Measurements from ENCODE around the gene TCF4. TPM values are rescaled to one million over a fixed set of nuclear protein-coding genes. Genes with fewer than 3 reads are reported as not detected.

TCF4 gene
- total RNA-seq, 1 donor from 2014 or later = 143 TPM

DNA sequence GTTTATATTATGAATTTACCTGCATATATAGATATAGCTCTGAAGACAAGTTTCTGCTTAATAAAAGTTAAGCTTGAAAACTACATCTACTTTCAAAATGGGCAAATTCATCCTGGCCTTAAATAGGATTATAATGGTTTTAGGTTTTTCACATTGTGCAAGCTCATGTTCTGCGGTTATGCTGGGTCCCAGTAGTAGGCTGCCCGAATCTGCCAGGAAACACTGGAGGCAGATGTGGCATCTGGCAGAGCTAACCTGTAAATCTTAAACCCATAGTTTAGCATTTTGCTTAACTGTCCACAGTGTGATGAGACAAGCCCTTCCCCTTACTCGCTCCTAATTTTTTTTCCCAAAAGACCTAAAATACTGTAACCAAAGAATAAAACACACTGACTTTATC lies 234.2 kb downstream of the TCF4 start:
- TF ChIP-seq, protein P1, sequence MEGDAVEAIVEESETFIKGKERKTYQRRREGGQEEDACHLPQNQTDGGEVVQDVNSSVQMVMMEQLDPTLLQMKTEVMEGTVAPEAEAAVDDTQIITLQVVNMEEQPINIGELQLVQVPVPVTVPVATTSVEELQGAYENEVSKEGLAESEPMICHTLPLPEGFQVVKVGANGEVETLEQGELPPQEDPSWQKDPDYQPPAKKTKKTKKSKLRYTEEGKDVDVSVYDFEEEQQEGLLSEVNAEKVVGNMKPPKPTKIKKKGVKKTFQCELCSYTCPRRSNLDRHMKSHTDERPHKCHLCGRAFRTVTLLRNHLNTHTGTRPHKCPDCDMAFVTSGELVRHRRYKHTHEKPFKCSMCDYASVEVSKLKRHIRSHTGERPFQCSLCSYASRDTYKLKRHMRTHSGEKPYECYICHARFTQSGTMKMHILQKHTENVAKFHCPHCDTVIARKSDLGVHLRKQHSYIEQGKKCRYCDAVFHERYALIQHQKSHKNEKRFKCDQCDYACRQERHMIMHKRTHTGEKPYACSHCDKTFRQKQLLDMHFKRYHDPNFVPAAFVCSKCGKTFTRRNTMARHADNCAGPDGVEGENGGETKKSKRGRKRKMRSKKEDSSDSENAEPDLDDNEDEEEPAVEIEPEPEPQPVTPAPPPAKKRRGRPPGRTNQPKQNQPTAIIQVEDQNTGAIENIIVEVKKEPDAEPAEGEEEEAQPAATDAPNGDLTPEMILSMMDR (IDR thresholded peaks at IDR 0.05) = no peak
- intact Hi-C loops (cut with DNase I) = no loop called here
- ATAC-seq (no peak), DNase-seq (no peak)
- no peaks in the 10 kb centered on the region for H3K36me3 ChIP-seq
- no peak overlapping the region for H3K4me3 ChIP-seq
- H3K27ac ChIP-seq = no peak overlapping the region
- no peaks in the 10 kb centered on the region for H3K9me3 ChIP-seq
- no peaks in the 10 kb centered on the region for H3K27me3 ChIP-seq
- peaks cover 5% of the 10 kb centered on the region for H3K4me1 ChIP-seq

DNA sequence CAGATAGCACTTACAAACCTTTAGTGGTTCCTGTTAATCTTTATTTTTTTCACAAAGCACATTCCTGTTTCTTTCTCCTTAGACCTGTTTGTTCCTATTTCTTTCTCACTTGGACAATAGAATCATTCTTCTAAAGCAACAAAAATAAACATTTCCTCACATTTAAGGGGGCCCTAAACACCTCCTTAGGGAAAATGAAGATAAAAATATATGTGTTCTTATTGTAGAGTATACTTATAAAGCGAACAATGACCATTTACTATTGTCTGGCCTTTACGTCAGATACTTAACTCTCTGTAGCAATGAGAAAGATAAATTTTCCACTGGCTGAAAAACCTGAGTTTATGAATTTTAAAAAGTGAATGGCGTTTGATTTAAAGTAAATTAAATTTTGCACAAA lies 234.6 kb downstream of the TCF4 start:
- Histone ChIP-seq H3K27me3 (no peaks in the 10 kb centered on the region), H3K4me1 (peaks cover 5% of the 10 kb centered on the region), H3K27ac (no peak overlapping the region), H3K36me3 (no peaks in the 10 kb centered on the region), H3K4me3 (no peak overlapping the region), H3K9me3 (no peaks in the 10 kb centered on the region)
- DNase-seq (no peak), ATAC-seq (no peak)
- intact Hi-C loops (cut with DNase I) = no loop called here
- TF ChIP-seq, protein P1 (IDR thresholded peaks at IDR 0.05) = no peak

DNA sequence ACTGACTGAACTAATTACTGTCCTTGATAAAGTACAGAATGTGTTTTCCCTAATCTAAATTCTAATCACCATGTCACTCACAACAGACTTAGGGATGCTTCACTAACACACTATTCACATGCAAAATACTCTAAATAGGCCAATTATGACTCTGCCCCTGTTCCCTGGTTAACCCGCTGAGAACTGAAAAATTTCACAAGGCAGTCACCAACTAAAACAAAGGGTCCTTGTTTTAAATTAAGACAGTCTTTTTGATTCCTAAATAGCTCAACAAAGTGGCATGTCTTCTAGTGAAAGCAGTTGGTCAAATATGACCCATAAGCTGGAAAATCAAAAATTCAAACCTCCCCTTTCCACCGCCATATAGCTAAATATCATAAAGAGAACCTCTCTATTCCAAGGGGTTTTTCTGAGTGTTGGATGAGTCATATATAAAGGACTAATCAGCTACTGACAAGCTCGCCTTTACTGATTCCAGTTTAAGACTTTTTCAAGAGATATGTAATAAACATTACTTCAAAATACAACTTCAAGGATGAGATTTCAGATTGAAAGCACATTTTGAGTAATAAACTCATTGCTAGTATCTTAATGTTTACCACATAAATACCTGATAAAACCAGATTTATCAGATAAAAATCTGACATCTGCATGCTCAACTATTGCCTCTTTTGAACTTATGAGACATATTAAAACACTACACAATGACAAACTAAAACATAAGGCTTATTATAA lies 235.8 kb downstream of the TCF4 start:
- H3K4me3 ChIP-seq = no peak overlapping the region
- no peak for ATAC-seq
- no peaks in the 10 kb centered on the region for H3K9me3 ChIP-seq
- no peaks in the 10 kb centered on the region for H3K36me3 ChIP-seq
- TF ChIP-seq, protein P1 (IDR thresholded peaks at IDR 0.05) = no peak
- no peak for DNase-seq
- intact Hi-C loops (cut with DNase I) = no loop called here
- H3K4me1 ChIP-seq = peaks cover 5% of the 10 kb centered on the region
- no peaks in the 10 kb centered on the region for H3K27me3 ChIP-seq
- no peak overlapping the region for H3K27ac ChIP-seq

DNA sequence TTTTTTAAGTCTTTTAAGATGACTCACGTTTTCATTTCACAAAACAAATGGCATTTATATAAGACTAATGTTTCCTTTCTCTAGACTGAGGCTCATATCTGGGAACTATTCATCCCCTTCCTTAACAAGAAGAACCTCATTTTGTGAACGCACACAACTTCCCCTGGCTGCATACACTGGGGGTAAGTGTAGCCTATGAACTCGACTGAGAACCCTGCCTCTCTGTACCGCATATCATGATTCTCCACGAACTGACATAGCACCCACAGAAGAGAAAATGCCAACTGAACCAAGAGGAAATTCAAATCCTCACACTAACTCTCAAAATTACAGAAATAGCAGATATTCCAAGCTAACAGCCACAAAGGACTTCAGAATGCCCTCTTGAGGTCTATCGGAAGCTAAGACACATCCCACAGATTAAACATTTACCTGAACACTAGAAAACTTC lies 236.7 kb downstream of the TCF4 start:
- TF ChIP-seq, protein P1 (IDR thresholded peaks at IDR 0.05) = no peak
- Histone ChIP-seq H3K4me1 (peaks cover 5% of the 10 kb centered on the region), H3K36me3 (no peaks in the 10 kb centered on the region), H3K27ac (no peak overlapping the region), H3K27me3 (no peaks in the 10 kb centered on the region), H3K9me3 (no peaks in the 10 kb centered on the region), H3K4me3 (no peak overlapping the region)
- DNase-seq = no peak
- intact Hi-C loops (cut with DNase I) = no loop called here
- no peak for ATAC-seq

DNA sequence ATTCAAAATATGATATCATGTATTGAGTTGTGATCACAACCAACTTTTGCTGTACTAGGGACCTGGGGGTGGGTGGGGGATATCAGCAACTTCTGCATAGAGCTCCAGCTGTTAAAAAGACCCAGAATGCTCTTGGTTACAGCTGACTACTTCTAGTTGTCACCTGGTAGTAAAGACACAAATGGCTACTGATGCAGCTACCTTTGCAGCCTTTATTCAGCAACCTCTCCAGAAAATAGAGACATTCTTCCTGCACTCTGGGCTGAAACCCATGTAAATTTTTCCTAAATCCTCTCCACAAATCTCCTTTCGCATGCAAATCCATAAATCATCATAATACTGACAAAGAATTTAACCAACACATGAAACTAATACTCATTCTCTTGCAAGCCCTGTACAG lies 238.3 kb downstream of the TCF4 start:
- intact Hi-C loops (cut with DNase I) = no loop called here
- Histone ChIP-seq H3K27ac (no peak overlapping the region), H3K36me3 (no peaks in the 10 kb centered on the region), H3K9me3 (no peaks in the 10 kb centered on the region), H3K27me3 (no peaks in the 10 kb centered on the region), H3K4me1 (no peaks in the 10 kb centered on the region), H3K4me3 (no peak overlapping the region)
- DNase-seq (no peak), ATAC-seq (no peak)
- TF ChIP-seq, protein P1 (IDR thresholded peaks at IDR 0.05) = no peak
